Brain microvascular endothelial cell (primary cell): ENCODE results near the gene OIP5.
A peak's percentile ranks its signal among the peaks of the same experiment; 100 is the strongest.
"Not testable (repeated sequence)": the region's sequence is repeated elsewhere in the genome, so short reads cannot be mapped to it uniquely, and the experiment has no call there.

Experiments used
- DNase-seq: peaks from one replicate; pipeline ENCODE4 v3.0.0-alpha.2; 2020
- H3K27ac ChIP-seq: fragments of 250-450 bp; sonication (Bioruptor Pico); 2 replicates; pipeline ENCODE4 v1.5.1; 2020; ENCODE audit warnings: mild to moderate bottlenecking, moderate library complexity
- H3K27me3 ChIP-seq: fragments of 250-450 bp; sonication (Bioruptor Pico); replicated peaks from 2 replicates; pipeline ENCODE4 v1.5.1; 2020; ENCODE audit warnings: mild to moderate bottlenecking
- H3K36me3 ChIP-seq: fragments of 250-450 bp; sonication (Bioruptor Pico); replicated peaks from 2 replicates; pipeline ENCODE4 v1.5.1; 2020; ENCODE audit warnings: mild to moderate bottlenecking
- H3K4me3 ChIP-seq: 2 replicates; pipeline ENCODE4 v1.5.1; 2011; ENCODE audit warnings: low read depth, mild to moderate bottlenecking, control low read depth, low read length, moderate library complexity
- CTCF ChIP-seq: IDR thresholded peaks from 2 replicates; pipeline ENCODE4 v1.5.1; 2011; ENCODE audit warnings: low read depth, mild to moderate bottlenecking, moderate library complexity, low read length, control low read depth, inconsistent platforms; ENCODE audit errors: missing control alignments
- in situ Hi-C: cut with HindIII; loops from 2 replicates; pipeline ENCODE4 v1.10.0; 2017; ENCODE audit warnings: low sequenced_read_pairs, low pct_ligation_motif_present

Gene OIP5

GRCh38 chr15:41334293-41335120, 2.1 kb upstream of the OIP5 start:
- in situ Hi-C loops = no loop called here

DNA sequence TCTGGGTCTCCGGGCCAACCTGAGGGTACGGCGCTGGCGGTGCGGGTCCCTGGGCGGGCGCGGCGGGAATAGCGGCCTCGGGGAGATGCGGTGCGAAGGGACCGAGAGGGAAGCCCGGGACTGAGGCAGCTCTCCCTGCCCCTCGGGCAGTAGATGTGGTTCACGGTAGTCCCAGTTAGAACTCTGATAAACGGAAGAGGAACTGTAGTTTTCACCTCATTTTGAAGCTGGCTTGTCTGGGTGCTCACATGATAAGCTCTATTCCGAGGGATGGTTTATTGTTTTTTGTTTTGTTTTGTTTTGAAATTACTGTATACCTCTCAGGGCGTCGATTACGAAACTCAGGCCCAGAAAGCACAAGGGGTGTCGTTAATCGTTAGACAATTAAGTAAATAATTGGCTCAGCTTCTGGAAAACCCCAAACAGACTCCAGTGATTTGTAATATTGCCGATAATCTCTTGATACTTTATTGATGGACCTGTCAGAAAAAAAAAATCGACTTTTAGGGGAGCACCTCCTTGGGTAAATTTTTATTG, 703 bp upstream of the OIP5 start:
- peak overlapping the region; percentile 7 for H3K27ac ChIP-seq
- no peaks in the 10 kb centered on the region for H3K36me3 ChIP-seq
- in situ Hi-C loops = no loop called here
- TF ChIP-seq CTCF = no peak
- peak overlapping the region; percentile 86 for H3K4me3 ChIP-seq
- H3K27me3 ChIP-seq = no peaks in the 10 kb centered on the region
- DNase-seq = no peak

More at GRCh38 chr15:41334293-41335120, 2.1 kb upstream of the OIP5 start:
- no peak for TF ChIP-seq CTCF
- Histone ChIP-seq H3K4me3 (no peak overlapping the region), H3K36me3 (no peaks in the 10 kb centered on the region), H3K27me3 (no peaks in the 10 kb centered on the region), H3K27ac (no peak overlapping the region)
- DNase-seq = no peak

DNA sequence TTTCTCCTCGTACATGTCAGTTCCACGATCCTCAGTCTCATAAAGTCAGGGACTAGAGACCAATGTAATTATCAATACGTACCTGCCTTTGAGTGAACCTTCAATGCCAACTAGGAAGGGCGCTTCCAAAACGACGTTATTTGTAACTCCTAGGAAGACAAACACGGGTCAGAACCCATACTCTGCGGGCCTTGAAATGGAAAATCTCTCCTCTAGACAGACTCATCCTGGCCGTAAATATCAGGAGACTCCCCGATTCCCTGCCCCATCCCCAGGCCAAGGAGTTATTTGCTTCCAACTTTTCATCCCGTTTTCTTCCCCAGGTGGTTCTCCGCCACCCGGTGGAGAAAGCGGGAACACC, 578 bp downstream of the OIP5 start:
- Histone ChIP-seq H3K27ac (no peak overlapping the region), H3K4me3 (peak overlapping the region; percentile 86), H3K27me3 (no peaks in the 10 kb centered on the region), H3K36me3 (no peaks in the 10 kb centered on the region)
- peak; percentile 88 for TF ChIP-seq CTCF
- in situ Hi-C loops = no loop called here
- DNase-seq = peak; percentile 37

- Histone ChIP-seq H3K27ac (no peak overlapping the region), H3K4me3 (no peak overlapping the region)
Observed at GRCh38 chr15:41331281-41331680, 1.1 kb downstream of the OIP5 start.

DNA sequence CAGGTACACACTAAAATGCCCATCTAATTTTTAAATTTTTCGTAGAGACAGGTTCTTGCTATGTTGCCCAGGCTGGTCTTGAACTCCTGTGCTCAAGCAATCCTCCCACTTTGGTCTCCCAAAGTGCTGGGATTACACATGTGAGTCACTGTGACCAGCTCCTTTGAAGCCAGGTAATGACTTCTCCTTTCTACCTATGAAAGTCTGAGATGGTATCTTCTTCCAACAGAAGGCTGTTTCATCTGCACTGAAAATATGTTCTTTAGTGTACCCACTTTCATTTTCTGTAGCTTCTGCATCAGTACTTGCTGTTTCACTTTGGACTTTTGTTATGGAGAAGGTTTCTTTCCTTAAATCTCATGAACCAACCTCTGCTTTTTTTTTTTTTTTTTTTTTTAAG, 8.8 kb downstream of the OIP5 start:
- in situ Hi-C loops = no loop called here
- H3K36me3 ChIP-seq = no peaks in the 10 kb centered on the region
- no peak for TF ChIP-seq CTCF

More at GRCh38 chr15:41331281-41331680, 1.1 kb downstream of the OIP5 start:
- no peak for DNase-seq
- in situ Hi-C loops = no loop called here
- Histone ChIP-seq H3K27me3 (no peaks in the 10 kb centered on the region), H3K36me3 (no peaks in the 10 kb centered on the region)
- TF ChIP-seq CTCF = no peak

GRCh38 chr15:41320805-41321330, 11.5 kb downstream of the OIP5 start:
- H3K36me3 ChIP-seq, H3K4me3 ChIP-seq, in situ Hi-C loops, DNase-seq, H3K27me3 ChIP-seq, H3K27ac ChIP-seq: not testable (repeated sequence)

More for the DNA sequence above, 8.8 kb downstream of the OIP5 start:
- no peak overlapping the region for H3K4me3 ChIP-seq
- no peaks in the 10 kb centered on the region for H3K27me3 ChIP-seq
- no peak overlapping the region for H3K27ac ChIP-seq
- no peak for DNase-seq
